Measurements from ENCODE around the gene DDIT4L.
"Not testable (repeated sequence)": the region's sequence is repeated elsewhere in the genome, so short reads cannot be mapped to it uniquely, and the experiment has no call there.

The DDIT4L gene, protein sequence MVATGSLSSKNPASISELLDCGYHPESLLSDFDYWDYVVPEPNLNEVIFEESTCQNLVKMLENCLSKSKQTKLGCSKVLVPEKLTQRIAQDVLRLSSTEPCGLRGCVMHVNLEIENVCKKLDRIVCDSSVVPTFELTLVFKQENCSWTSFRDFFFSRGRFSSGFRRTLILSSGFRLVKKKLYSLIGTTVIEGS

DNA sequence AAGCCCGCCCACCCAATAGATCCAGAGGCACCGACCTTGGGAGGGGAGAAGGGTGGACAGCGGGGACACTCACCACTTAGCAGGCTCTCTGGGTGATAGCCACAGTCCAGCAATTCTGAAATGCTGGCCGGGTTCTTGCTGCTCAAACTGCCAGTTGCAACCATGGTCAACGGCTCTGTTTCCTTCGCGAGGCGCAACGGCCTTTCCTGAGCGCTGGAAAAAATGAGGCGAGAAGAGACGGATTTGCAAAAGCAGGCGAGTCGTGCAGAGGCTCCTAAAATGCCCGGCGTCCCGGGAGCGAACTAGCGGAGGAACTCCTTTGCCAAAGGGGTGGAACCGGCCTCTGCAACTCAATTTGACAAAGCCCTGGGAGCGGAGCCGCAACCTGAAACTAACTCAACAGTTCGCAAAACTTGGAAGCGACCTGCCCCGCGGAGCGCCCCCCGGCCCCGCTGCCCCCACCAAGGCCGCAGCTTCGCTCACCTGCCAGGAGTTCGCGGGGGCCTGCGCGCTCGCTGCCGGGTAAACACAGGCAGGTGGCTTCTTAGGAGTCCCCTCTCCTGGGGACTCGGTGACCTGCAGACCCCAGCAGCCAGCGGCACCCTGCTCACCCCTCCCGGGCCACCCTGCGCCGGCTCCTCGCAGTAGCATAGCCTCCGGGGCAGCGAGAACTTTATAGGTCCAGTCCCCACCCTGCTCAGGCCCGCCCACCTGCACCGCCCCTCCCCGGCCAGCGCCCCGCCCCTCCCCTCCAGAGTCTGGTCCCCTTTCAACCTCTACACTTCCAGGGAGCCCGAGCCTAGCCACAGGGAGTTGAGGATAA is at the start of gene DDIT4L:
DDIT4L (minus strand) TSS at position 649 of the 823 bp plus-strand sequence; CDS start at position 164, 485 bp downstream.
- no peak for DNase-seq (ENCODE audit: low read depth in 3 of 3)

DNA sequence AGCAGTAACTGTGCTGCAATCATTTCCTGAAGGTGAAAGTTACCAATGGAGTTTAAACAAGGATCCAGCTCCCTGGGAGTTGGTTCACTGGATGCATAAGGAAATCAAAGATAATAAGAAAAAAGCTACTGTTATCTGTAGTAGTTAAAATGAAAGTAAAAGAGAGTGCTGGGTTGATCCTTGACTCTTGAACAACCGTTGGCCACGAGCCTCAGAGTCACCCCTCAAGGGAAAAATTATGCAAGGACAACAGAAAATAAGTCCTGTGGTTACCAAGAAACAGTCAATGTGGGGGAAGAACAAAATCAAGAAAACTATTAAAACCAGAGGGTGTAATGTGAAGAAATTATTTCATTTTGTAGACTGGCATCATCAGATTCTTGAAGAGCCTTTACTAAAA is 49.7 kb upstream of the DDIT4L start:
- DNase-seq (ENCODE audit: low read depth in 3 of 3), result no peak

DNA sequence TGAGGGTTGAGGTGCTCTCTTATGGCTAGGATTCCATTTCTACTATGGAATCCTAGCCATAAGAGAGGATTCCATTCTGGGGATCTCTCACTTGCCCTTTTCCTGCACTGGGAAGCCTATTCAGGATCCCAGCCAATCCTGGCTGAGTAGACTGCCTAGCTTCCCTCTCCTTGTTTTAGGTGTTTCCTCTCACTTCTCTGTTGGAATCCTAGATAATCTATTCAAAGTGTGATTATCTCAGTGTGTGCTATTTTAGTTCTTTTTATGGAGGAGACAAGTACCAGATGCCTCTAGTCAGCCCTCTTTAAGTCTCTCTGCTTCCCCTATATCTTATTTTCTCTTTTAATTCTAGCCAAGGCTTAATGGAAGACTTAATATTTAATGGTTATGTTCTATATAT is 34.5 kb upstream of the DDIT4L start:
- DNase-seq (ENCODE audit: low read depth in 3 of 3), result no peak

DNA sequence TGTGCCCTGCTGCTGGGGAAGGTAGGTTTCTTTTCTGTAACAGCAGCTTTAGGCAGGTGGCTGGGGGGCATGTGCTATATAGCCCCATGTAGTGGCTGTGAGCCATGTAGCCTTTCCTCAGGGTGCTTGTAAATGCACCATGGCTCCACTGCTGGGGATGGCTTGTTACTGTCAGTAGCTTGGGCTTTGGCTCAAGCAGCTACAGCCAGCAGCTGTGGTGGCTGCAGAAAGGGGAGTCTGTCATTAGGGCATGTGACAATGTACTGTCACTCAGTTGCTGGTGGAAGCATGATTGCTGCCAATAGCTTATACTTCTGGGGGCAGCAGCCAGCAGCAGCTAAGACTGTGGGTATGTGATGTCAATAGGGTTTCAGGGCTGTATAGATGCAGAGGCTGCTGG is 33.9 kb upstream of the DDIT4L start:
- DNase-seq (ENCODE audit: low read depth in 3 of 3), result no peak

DNA sequence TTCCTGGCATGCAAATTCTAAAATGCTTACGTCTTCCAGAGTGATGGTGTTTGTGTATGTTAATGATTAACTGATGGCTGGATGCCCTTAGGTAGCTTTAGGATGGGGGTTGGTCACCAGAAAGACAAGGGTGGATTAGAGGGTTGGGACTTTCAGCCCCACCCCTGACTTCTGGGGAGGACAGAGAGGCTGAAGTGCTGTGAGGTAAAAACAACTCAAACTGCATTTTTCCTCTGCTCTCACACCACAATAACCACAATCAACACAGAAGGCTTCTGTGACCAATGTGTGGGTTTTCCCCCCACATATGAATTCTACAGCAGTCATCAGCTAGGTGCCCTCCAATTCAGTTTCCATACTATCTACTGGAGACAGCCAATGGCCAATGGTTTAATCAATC is 18.7 kb upstream of the DDIT4L start:
- no peak for DNase-seq (ENCODE audit: low read depth in 3 of 3)

DNA sequence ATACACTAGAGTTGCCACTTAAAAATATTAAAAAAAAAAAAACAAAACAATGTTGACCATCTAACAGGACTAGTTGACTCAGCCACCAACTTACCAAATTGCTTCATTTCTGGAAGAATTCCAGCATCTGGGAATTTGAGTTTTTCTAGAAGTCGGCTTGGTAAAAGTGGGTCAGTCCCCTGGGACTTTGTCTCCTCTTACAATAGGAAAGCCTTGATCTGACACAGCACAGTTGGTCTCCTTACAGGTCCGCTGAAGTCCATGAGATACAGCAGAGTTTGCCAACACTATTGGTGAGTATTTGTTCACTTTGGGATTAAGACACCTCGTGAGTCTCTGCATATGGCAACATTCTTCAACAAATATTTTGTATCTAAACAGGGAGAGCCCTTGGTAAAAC is 18.2 kb upstream of the DDIT4L start:
- DNase-seq (ENCODE audit: low read depth in 3 of 3), result no peak

DNA sequence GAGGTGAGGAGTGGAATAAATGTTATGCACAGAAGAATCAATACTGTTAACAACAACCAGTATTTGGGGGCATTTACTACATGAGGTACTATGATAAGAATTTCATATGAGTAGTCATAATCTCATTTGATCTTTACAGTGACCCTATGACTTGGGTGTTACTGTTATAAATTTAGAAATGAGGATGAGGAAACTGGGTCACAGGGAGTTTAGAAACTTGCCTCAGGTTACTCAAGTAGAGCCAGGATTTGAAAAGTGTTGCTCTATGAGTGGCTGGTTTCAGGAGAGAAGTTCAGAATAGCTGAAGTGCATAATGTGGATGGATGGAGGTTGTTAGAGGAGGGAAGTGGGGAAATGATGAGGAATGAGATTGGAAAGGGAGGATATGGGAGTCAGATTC is 16.6 kb upstream of the DDIT4L start:
- no peak for DNase-seq (ENCODE audit: low read depth in 3 of 3)

DNA sequence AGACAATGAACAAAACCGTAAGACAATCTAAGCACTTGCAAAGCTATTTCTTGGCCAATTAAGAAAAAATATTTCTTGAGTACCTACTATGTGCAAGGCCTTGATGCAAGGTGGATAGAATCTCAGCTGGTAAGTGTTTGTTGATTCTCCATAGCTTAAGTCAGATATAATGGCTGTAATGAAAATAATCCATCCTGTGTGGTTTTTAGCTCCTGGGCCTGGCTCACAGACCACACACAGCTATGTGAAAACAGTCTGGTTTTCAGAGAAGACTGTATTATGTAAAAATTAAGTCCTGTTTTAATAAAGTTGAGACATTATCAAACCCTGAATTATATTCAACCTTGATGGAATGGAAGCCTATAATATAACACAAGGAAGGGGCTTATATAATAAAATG is 7.8 kb upstream of the DDIT4L start:
- no peak for DNase-seq (ENCODE audit: low read depth in 3 of 3)

DNA sequence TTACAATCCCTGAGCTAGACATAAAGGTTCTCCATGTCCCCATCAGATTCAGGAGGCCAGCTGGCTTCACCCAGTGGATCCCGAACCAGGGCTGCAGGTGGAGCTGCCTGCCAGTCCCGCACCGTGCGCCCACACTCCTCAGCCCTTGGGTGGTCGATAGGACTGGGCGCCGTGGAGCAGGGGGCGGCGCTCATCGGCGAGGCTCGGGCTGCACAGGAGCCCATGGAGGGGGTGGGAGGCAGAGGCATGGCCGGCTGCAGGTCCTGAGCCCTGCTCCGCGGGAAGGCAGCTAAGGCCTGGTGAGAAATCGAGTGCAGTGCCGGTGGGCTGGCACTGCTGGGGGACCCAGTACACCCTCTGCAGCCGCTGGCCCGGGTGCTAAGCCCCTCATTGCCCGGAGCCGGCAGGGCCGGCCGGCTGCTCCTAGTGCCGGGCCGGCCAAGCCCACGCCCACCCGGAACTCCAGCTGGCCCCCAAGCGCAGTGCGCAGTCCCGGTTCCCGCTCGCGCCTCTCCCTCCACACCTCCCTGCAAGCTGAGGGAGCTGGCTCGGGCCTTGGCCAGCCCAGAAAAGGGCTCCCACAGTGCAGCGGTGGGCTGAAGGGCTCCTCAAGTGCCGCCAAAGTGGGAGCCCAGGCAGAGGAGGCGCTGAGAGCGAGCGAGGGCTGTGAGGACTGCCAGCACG is 6.3 kb upstream of the DDIT4L start:
- DNase-seq (ENCODE audit: low read depth in 3 of 3), result not testable (repeated sequence)

DNA sequence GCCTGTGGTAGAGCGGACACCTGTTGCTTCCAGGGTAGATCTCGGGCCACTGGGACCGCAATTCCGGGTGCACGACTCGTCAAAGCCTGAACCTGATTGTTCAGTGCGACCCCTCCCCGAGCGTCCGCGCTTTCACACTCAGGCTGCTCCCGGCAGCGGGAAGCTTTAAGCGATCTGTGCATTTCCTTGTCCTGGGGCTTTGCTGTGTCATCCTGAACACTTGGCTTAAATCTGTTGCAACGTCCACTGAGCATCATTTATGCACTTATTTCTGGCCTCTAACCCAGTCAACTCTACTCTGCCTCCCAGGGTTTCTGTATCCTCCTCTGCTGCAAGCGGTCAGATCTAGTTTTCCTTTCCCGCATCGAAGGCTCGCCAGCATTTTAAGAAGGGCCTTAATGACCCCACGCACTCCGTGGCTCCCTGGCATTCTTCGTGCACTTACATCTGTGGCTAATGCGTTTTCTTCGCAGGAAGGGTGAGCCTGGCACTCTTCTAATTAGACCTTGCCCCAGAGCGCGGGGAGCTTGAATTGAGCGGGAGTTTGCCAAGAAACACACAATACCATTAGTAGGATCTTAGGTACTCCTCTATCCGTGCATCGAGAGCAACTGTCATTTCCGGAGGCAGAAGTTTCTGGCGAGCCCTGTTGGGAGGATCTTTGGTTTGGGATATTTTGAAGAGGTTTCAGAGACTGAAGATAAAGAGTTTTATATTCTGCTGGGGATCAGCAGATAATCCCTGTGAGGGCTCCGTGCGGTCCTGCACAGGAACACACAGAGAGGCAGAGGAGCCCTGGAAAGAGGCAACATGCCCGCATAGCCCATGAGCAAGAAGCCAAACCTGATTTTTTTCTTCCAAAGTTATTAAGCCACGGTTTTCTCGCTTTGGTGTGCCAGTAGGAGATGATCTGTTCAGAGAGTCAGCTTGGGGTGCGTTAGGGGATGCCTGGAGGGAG is 654 bp upstream of the DDIT4L start:
- no peak for DNase-seq (ENCODE audit: low read depth in 3 of 3)

DNA sequence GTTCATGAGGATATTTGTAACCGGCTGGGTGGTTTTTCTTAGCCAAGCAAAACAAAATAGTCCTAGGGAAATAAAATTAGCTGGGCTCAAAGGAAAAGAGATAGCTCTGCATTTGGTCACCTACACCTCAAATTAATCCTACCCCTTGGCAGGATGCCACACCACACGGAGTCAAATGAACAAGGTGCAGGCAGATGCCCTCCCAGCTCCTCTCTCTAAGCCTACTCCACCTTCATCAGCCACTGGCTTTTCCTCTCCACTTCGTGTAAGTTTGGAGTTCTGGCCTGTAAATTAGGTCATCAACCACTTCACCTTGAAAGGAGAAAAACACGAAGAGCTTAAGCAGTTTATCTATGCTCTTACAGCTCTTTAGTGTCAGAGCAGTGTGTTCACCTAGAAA is 1.4 kb downstream of the DDIT4L start:
- no peak for DNase-seq (ENCODE audit: low read depth in 3 of 3)

DNA sequence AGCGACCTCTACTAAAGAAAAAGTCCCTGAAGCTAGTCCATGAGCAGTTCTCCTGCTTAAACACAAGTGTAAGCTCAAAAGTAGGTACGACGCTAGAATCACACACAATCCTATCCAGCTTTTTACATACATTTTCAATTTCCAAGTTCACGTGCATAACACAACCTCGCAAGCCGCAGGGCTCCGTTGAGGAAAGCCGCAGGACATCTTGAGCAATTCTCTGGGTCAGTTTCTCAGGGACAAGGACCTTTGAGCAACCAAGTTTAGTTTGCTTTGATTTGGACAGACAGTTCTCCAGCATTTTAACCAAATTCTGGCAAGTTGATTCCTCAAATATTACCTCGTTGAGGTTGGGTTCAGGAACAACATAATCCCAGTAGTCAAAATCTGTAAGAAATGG is 2.5 kb downstream of the DDIT4L start:
- no peak for DNase-seq (ENCODE audit: low read depth in 3 of 3)

DNA sequence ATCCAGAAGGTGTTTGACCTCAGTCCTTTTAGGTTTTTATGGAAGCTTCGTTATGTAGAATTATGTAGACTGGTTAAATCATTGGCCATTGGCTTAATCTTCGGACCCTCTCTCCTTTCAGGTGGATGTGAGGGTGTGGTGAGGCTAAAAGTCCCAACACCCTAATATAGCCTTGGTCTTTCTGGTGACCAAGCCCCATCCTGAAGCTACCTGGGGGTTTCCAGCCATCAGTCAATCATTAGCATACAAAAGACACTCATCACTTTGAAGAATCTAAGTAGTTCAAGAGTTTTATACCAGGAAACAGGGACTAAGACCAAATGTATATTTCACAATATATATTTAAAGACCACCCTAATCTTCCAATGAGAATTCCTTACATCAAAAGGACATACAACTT is 5.5 kb downstream of the DDIT4L start:
- DNase-seq (ENCODE audit: low read depth in 3 of 3), result no peak

DNA sequence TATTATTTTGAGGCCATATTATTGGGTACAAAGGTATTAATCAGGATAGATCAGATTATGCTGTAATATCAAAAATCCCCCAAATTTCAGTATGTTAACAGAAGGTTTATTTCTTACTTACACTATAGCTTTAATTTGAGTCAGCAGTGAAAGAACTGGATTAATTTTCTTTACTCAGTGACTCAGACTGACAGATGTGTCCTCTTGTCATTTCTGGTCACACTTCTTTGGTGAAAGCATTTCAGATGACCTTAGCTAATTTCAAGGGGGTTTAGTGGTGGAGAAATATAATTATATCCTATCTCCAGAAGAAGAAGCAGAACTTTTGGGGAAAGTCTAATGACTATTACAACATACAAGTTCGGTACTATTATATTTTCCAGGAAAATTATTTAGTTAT is 12.4 kb downstream of the DDIT4L start:
- no peak for DNase-seq (ENCODE audit: low read depth in 3 of 3)

DNA sequence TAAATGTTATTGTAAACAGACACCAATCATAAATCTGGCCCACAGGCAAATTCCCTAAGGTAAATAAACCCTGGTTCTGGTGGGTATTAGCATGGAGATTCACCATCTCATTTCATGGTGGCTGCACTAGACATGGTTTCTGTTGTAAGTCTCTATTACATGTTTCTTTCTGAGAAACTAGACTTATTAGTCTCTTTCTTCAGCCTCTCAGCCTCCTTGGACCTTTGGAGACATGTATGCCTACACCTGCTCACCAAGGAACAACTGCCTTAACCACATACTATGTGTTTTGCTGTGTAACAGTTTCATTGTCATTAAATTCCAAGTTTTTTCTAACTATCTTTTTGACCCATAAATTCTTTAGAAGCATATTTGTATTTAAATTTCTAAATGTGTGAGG is 13.1 kb downstream of the DDIT4L start:
- no peak for DNase-seq (ENCODE audit: low read depth in 3 of 3)

DNA sequence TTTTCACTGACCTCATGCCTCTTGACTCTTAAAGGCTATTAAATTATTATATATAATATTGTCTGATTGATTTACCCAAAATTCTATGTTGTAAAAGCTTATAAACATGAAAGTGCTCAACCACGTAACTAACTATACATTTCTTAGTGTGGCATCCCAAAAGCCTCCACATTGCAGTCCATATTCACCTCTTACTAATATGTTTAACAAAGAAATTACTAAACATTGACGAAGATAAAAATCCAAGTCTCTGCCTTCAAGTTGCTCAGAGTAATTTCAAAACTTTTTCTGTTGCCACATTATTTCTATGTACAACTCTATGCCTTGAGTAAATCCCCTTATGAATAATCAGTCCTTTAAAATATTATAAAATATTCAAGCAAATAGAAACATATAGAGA is 14.4 kb downstream of the DDIT4L start:
- DNase-seq (ENCODE audit: low read depth in 3 of 3), result no peak

DNA sequence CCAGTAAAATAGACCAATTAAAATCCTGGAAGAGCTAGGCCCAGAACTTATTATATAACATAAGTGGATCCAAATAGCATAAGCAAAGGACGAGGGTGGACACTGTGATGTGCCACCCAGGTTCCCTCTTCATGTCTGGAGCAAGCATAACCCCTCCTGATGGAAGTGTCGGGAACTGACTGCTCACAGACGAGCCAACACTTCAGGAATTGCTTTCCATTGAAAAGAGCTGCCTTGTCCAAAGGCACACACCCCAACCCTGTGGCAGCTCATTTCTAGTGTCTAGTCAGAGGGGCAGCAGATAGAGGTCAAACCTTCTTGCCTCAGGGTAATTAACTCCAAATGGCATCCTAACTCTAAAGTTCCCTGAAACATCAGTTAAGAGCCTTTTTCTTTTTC is 15.3 kb downstream of the DDIT4L start:
- DNase-seq (ENCODE audit: low read depth in 3 of 3), result no peak

DNA sequence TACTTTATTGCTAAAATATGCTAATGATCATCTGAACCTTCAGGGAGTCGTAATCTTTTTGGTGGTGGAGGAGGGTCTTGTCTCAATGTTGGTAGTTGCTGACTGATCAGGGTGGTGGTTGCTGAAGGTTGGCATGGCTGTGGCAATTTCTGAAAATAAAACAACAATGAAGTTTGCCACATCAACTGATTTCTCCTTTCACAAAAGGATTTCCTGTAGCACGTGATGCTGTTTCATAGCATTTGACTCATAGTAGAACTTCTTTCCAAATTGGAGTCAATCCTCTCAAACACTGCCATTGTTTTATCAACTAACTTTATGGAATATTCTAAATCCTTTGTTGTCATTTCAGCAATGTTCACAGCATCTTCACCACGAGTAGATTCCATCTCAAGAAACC is 19.3 kb downstream of the DDIT4L start:
- no peak for DNase-seq (ENCODE audit: low read depth in 3 of 3)

DNA sequence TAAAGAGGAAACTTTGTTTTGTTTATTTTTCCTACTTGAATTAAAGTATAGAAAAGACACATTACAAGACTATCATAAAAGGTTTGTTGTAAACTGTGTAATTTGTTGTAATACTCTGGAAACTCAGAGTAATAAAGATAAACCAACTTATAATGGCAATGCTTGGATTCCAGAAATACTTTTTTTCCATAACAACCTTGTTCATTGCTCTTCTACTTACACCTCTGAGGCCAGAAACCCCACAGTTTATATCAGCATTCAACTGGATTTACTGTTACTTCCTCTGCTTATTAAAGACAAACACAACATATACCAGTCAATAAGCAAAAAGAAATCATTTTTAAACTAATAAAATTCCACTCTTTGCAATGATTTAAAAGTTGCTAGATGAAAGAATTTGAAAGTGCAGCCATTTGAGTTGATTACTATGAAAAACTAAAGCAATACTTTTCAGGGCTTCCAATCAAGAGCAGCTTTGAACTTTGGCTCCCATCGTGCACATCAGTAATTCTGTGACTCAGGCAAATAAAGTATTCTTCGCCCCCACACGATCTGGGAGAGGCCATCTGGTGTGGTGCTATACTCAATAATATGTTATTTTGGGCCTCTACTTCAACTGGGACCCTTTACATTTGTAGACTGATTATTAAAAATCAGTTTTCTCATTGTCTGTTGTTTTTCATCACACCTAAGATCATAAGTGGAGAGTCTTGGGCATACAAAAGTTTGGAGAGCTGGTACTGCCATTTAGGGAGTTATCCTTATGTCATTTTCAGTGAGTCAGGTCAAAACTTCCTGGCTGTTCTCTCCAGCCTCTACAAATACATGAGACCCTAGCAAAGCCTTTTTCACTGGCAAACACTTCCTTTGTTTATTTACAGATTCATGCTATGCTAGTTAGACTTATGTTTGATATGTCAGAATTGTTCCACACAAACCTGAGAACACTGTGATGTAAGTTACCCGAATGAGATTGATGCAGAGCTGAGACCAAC is 20.5 kb downstream of the DDIT4L start:
- no peak for DNase-seq (ENCODE audit: low read depth in 3 of 3)

DNA sequence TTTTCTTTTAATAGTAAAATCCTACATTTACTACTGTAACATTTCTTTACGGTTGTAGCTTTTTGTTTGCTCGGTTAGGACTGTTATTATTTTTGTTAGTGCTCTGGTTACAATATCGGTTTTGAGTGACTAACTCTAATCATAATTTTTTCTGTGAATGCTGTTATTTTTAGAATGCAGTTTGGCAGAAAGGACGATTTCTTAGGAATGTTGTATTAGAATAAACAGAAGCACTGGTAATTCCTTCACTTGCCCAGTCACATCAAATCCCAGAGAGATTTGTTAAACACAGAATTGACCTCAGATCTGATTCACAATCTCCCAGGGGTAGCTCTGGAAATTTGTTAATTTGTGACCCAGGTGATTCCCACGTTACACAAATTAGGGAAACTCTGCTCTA is 21.7 kb downstream of the DDIT4L start:
- no peak for DNase-seq (ENCODE audit: low read depth in 3 of 3)

Data from stimulated activated CD4-positive, alpha-beta T cell treated with anti-CD3 and anti-CD28 coated beads, TNF-alpha, amount 100 ng/mL, for 4 hours (primary cell).